Skeletal muscle tissue (tissue), 4 donors: ENCODE measurements around the gene PERM1. TPM values are rescaled to one million over a fixed set of nuclear protein-coding genes. Genes with fewer than 3 reads are reported as not detected.

Source experiments
- H3K27ac ChIP-seq: one replicate; pipeline ENCODE4 v1.7.0; 2013; ENCODE audit warnings: mild to moderate bottlenecking, low read depth, low read length, inconsistent platforms
- H3K27me3 ChIP-seq, 3 donors: one replicate each; pipeline ENCODE4 v1.7.0; 2013; ENCODE audit warnings: low read length in 3 of 3; ENCODE audit not compliant: control insufficient read depth in 3 of 3, insufficient read depth in 3 of 3
- H3K36me3 ChIP-seq, 3 donors: one replicate each; pipeline ENCODE4 v1.7.0; 2013; ENCODE audit warnings: low read length in 3 of 3; ENCODE audit not compliant: control insufficient read depth in 3 of 3, insufficient read depth in 3 of 3
- H3K4me1 ChIP-seq, 3 donors: one replicate each; pipeline ENCODE4 v1.7.0; 2013; ENCODE audit warnings: low read length in 3 of 3, mild to moderate bottlenecking in 3 of 3; ENCODE audit not compliant: control insufficient read depth in 3 of 3, insufficient read depth in 3 of 3
- H3K4me3 ChIP-seq, 3 donors: one replicate each; pipeline ENCODE4 v1.7.0; 2013; ENCODE audit warnings: low read length in 3 of 3
- H3K9ac ChIP-seq, 3 donors: one replicate each; pipeline ENCODE4 v1.7.0; 2013; ENCODE audit warnings: low read length in 3 of 3, mild to moderate bottlenecking in 3 of 3, moderate library complexity in 2 of 3, low read depth in 1 of 3
- H3K9me3 ChIP-seq, 3 donors: one replicate each; pipeline ENCODE4 v1.7.0; 2013; ENCODE audit warnings: low read length in 3 of 3; ENCODE audit not compliant: control insufficient read depth in 3 of 3
- total RNA-seq: library from RNA; depleted of rRNA; stranded (reverse); fragments of >200 nt; gene quantifications from one replicate; pipeline ENCODE4 v1.2.3, GENCODE V29; 2014
- donor health status: Osteomylitis.

Gene PERM1
- total RNA-seq, 1 donor from 2014 or later: 3.1 TPM

GRCh38 chr1:965526-966134 is 16.3 kb downstream of the PERM1 start:
- no peak overlapping the region for H3K27ac ChIP-seq
- H3K4me1 ChIP-seq: peaks cover 13 to 30% (median 25%) of the 10 kb centered on the region in 3 donors
- H3K36me3 ChIP-seq: peaks cover 0 to 3% (median 2%) of the 10 kb centered on the region in 3 donors
- no peaks in the 10 kb centered on the region for H3K9me3 ChIP-seq
- H3K4me3 ChIP-seq: no peak overlapping the region
- H3K27me3 ChIP-seq: peaks cover 32 to 56% (median 45%) of the 10 kb centered on the region in 3 donors
- peak overlapping the region in 1 of 3 donors; percentile 76 for H3K9ac ChIP-seq

- H3K9ac ChIP-seq: no peak overlapping the region
- no peak overlapping the region for H3K4me3 ChIP-seq
- no peak overlapping the region for H3K27ac ChIP-seq
- H3K4me1 ChIP-seq: peaks cover 13 to 25% (median 23%) of the 10 kb centered on the region in 3 donors
- no peaks in the 10 kb centered on the region for H3K9me3 ChIP-seq
- peaks cover 25 to 49% (median 38%) of the 10 kb centered on the region in 3 donors for H3K27me3 ChIP-seq
- peaks cover 0 to 3% (median 2%) of the 10 kb centered on the region in 3 donors for H3K36me3 ChIP-seq
Measured at GRCh38 chr1:964691-965525, 17.0 kb downstream of the PERM1 start.

- Histone ChIP-seq H3K27me3 (peaks cover 16 to 41% (median 28%) of the 10 kb centered on the region in 3 donors), H3K27ac (no peak overlapping the region), H3K9me3 (no peaks in the 10 kb centered on the region), H3K36me3 (peaks cover 0 to 3% (median 2%) of the 10 kb centered on the region in 3 donors), H3K9ac (no peak overlapping the region), H3K4me1 (peaks cover 13 to 29% (median 25%) of the 10 kb centered on the region in 3 donors), H3K4me3 (no peak overlapping the region)
Measured at GRCh38 chr1:963746-964525, 18.0 kb downstream of the PERM1 start.

DNA sequence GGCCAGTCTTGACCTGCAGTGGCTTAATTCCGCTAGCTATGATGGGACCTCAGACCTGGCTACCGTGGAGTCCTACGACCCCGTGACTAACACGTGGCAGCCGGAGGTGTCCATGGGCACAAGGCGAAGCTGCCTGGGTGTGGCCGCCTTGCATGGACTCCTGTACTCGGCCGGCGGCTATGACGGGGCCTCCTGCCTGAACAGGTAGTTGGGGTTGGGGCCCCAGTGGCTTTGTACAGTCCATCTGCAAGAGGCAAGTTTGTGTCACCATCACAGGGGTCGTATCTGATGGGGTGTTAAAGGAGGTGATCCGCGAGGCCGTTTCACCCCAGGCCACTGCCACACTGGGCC is 18.6 kb downstream of the PERM1 start:
- Histone ChIP-seq H3K4me3 (no peak overlapping the region), H3K9ac (no peak overlapping the region), H3K27ac (no peak overlapping the region), H3K36me3 (peaks cover 0 to 4% (median 3%) of the 10 kb centered on the region in 3 donors), H3K27me3 (peaks cover 13 to 35% (median 22%) of the 10 kb centered on the region in 3 donors), H3K4me1 (peaks cover 17 to 34% (median 27%) of the 10 kb centered on the region in 3 donors), H3K9me3 (no peaks in the 10 kb centered on the region)

DNA sequence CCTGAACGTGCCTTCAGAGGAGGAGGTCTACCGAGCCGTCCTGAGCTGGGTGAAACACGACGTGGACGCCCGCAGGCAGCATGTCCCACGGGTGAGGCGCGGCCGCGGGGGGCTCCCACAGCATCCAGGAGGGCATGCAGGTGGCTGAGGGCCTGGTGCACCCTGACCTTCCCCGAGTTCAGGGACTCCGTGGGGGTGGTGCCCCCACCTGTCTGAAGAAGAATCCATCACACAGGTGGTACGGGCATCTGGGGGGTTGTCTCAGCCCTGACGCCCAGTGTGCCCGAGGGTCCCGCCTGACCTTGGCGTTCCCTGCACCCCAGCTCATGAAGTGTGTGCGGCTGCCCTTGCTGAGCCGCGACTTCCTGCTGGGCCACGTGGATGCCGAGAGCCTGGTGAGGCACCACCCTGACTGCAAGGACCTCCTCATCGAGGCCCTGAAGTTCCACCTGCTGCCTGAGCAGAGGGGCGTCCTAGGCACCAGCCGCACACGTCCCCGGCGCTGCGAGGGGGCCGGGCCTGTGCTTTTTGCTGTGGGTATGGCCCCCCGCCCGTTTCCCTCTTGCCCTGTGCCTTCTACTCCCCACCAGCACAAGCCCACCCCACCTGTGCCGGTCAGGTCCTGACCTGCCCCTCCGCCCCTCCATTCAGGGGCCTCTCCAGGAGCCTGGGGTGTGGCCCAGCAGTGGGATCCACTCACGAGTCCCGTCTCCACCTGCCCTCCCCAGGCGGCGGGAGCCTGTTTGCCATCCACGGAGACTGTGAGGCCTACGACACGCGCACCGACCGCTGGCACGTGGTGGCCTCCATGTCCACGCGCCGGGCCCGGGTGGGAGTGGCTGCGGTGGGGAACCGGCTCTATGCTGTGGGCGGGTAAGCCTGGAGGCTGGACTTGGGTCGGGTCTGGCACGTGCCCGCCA is 19.3 kb downstream of the PERM1 start:
- Histone ChIP-seq H3K36me3 (peaks cover 0 to 4% (median 3%) of the 10 kb centered on the region in 3 donors), H3K4me3 (no peak overlapping the region), H3K27me3 (peaks cover 6 to 28% (median 16%) of the 10 kb centered on the region in 3 donors), H3K4me1 (peaks cover 23 to 36% (median 32%) of the 10 kb centered on the region in 3 donors), H3K27ac (no peak overlapping the region), H3K9me3 (no peaks in the 10 kb centered on the region), H3K9ac (no peak overlapping the region)

- Histone ChIP-seq H3K4me3 (peak overlapping the region in 2 of 3 donors; percentile 56 to 73), H3K9ac (peak overlapping the region in 1 of 3 donors; percentile 70), H3K36me3 (peaks cover 8 to 12% (median 11%) of the 10 kb centered on the region in 3 donors), H3K4me1 (peaks cover 20 to 34% (median 27%) of the 10 kb centered on the region in 3 donors), H3K27ac (no peak overlapping the region), H3K9me3 (no peaks in the 10 kb centered on the region), H3K27me3 (peaks cover 0 to 15% (median 8%) of the 10 kb centered on the region in 3 donors)
Measured at GRCh38 chr1:961132-961669, 20.7 kb downstream of the PERM1 start.

- no peak within 1 kb of the TSS for H3K27ac ChIP-seq
- peaks cover 18 to 28% (median 21%) of the 10 kb centered on the region in 3 donors for H3K4me1 ChIP-seq
- H3K9me3 ChIP-seq: no peaks in the 10 kb centered on the region
- H3K4me3 ChIP-seq: peak within 1 kb of the TSS; percentile 14 to 86 (median 73)
- H3K9ac ChIP-seq: peak within 1 kb of the TSS in 1 of 3 donors; percentile 70
- peaks cover 14 to 19% (median 17%) of the 10 kb centered on the region in 3 donors for H3K36me3 ChIP-seq
- peaks cover 0 to 9% (median 2%) of the 10 kb centered on the region in 3 donors for H3K27me3 ChIP-seq
Measured at GRCh38 chr1:960363-961131, 21.3 kb downstream of the PERM1 start, which contains the start of gene KLHL17. TSS of gene KLHL17 (plus strand) at chr1:960584. CDS start at chr1:960694, 110 bp downstream.

GRCh38 chr1:959731-960362 is 22.0 kb downstream of the PERM1 start:
- Histone ChIP-seq H3K27me3 (peaks cover 0 to 3% (median 0%) of the 10 kb centered on the region in 3 donors), H3K36me3 (peaks cover 20 to 26% (median 21%) of the 10 kb centered on the region in 3 donors), H3K27ac (no peak overlapping the region), H3K4me3 (peak overlapping the region in 2 of 3 donors; percentile 41 to 86), H3K9ac (peak overlapping the region in 1 of 3 donors; percentile 50), H3K9me3 (no peaks in the 10 kb centered on the region), H3K4me1 (peaks cover 18 to 28% (median 21%) of the 10 kb centered on the region in 3 donors)
